NCI-H345 (cell line): ENCODE results near the gene BRAP.
"Not testable (repeated sequence)": the region's sequence is repeated elsewhere in the genome, so short reads cannot be mapped to it uniquely, and the experiment has no call there.

Source experiments
- DNase-seq: peaks from one replicate; lab custom pipeline; 2025; lab: John Stamatoyannopoulos, UW

Gene BRAP, protein sequence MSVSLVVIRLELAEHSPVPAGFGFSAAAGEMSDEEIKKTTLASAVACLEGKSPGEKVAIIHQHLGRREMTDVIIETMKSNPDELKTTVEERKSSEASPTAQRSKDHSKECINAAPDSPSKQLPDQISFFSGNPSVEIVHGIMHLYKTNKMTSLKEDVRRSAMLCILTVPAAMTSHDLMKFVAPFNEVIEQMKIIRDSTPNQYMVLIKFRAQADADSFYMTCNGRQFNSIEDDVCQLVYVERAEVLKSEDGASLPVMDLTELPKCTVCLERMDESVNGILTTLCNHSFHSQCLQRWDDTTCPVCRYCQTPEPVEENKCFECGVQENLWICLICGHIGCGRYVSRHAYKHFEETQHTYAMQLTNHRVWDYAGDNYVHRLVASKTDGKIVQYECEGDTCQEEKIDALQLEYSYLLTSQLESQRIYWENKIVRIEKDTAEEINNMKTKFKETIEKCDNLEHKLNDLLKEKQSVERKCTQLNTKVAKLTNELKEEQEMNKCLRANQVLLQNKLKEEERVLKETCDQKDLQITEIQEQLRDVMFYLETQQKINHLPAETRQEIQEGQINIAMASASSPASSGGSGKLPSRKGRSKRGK

DNA sequence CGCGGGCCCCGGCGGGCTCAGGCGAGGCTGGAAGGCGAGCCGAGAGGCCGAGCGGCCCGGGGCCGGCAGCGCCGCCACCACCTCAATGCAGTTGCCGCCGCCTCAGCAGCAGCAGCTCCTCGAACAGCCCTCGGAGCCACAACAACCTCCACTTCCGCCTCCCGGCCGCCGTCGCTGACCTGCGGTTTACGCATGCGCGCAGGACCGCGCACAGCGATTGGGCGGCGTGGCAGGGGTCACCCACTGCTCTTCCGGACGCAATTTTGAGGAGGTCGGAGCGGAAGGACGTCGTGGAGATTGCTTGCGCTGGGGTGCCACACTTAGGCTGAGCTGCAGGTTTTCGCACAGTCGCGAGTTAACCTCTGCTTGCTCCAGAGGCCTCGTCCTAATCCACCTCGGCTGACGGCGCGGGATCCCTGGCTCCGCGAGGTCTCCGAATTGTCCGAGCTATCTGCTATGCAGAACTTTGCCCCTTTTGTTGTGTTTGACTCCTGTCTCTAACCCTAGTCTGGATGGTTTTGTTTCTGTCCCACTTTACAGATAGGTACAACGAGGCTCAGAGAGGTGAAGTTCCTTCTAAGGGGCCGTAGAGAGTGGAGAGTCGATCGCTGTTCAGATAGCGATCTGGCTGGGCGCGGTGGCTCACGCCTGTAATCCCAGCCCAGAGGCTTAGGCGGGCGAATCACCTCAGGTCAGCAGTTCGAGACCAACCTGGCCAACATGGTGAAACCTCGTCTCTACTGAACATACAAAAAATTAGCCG lies at the start of gene BRAP, which contains the start of gene ACAD10:
Gene BRAP (minus strand): TSS at position 146 of the 763 bp plus-strand sequence. CDS start 164 bp downstream, outside the sequence.
Gene ACAD10 (plus strand): TSS at position 243 of the 763 bp plus-strand sequence. CDS start 6,657 bp downstream, outside the sequence.
- peak; percentile 90 for DNase-seq

- no peak for DNase-seq
These were observed 47.7 kb upstream of the BRAP start for GRCh38 chr12:111733340-111733915.

- DNase-seq = no peak
These were observed 47.0 kb upstream of the BRAP start for GRCh38 chr12:111732786-111733185.

DNA sequence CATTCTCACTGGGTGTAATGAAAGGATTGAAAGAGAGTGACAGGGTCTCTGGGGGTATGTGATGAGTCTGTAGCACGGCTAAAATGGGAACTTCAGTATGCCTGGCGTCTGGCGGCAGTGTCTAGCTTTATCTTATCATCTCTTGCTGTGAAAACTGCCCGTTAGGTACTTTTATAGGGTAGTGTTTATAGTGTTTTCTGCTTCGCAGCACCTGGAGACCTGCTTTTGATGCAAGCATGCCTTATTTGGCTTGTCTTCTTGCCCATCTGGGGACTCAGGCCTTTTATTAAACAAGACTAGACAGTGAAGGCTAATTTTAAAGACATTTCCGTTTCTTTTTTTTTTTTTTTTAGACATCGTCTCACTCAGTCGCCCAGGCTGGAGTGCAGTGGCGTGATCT lies 44.7 kb upstream of the BRAP start:
- no peak for DNase-seq

- DNase-seq = no peak
These were observed 43.0 kb upstream of the BRAP start for GRCh38 chr12:111728795-111729194.

DNA sequence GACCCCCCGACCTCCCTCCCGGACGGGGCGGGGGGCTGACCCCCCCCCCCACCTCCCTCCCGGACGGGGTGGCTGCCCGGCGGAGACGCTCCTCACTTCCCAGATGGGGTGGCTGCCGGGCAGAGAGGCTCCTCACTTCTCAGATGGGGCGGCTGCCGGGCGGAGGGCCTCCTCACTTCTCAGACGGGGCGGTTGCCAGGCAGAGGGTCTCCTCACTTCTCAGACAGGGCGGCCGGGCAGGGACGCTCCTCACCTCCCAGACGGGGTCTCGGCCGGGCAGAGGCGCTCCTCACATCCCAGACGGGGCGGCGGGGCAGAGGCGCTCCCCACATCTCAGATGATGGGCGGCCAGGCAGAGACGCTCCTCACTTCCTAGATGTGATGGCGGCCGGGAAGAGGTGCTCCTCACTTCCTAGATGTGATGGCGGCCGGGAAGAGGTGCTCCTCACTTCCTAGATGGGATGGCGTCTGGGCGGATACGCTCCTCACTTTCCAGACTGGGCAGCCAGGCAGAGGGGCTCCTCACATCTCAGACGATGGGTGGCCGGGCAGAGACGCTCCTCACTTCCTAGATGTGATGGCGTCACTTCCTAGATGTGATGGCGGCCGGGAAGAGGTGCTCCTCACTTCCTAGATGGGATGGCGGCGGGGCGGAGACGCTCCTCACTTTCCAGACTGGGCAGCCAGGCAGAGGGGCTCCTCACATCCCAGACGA lies 38.0 kb upstream of the BRAP start:
- DNase-seq = not testable (repeated sequence)

GRCh38 chr12:111720457-111720856 lies 34.7 kb upstream of the BRAP start:
- no peak for DNase-seq

DNA sequence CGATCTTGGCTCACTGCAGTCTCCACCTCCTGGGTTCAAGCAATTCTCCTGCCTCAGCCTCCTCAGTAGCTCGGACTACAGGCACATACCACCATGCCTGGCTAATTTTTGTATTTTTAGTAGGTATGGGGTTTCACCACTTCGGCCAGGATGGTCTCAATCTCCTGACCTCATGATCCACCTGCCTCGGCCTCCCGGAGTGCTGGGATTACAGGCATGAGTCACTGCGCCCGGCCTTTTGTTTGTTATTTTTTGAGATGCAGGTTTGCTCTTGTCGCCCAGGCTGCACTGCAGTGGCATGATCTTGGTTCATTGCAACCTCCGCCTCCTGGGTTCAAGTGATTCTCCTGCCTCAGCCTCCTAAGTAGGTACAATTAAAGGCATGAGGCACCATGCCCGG lies 33.6 kb upstream of the BRAP start:
- DNase-seq = not testable (repeated sequence)

GRCh38 chr12:111715279-111715678 lies 29.5 kb upstream of the BRAP start:
- no peak for DNase-seq

- no peak for DNase-seq
These were observed 20.4 kb upstream of the BRAP start for GRCh38 chr12:111706145-111706544.

GRCh38 chr12:111705672-111706071 lies 19.9 kb upstream of the BRAP start:
- no peak for DNase-seq

GRCh38 chr12:111699962-111700361 lies 14.2 kb upstream of the BRAP start:
- DNase-seq = no peak

DNA sequence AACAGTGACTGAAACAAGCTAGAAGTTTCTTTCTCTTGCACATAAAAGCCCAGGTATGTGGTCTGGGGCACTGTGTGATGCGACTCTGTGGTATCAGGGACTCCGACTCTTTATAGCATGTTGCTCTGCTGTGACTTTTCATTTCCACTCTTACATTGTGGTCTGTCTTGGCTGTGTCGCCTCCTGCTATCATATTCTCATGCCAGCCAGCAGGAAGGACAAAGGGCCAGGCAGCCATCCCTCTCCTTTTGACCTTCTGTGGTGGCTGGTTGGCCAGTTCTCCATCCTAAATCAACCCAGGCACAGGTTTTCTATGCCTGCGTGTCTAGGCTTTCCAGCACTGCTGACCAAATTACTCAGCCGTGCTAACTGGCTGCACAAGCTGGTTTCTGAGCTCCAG lies 8.1 kb upstream of the BRAP start:
- DNase-seq = no peak

GRCh38 chr12:111692575-111693210 lies 6.9 kb upstream of the BRAP start:
- no peak for DNase-seq

DNA sequence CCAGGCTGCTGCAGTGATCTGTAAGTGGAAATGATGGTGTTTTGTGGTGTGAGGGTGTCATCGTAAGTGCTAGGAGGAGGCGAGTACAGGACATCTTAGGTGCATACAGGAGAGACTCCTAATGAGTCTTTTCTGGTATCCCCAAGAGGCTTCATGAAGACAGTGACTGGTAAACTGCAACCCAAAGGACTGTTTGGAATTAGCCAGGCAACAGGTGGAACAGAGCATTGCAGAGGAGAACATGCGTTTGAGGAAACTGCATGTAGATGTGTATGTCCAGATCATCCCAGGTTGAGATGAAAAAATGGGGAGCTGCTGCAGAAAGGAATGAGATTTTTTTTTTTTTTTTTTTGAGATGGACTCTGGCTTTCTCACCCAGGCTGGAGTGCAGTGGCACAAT lies 5.5 kb upstream of the BRAP start:
- no peak for DNase-seq

GRCh38 chr12:111687952-111688351 lies 2.2 kb upstream of the BRAP start:
- DNase-seq = no peak

- DNase-seq = no peak
These were observed 1.5 kb upstream of the BRAP start for GRCh38 chr12:111687255-111687654.

DNA sequence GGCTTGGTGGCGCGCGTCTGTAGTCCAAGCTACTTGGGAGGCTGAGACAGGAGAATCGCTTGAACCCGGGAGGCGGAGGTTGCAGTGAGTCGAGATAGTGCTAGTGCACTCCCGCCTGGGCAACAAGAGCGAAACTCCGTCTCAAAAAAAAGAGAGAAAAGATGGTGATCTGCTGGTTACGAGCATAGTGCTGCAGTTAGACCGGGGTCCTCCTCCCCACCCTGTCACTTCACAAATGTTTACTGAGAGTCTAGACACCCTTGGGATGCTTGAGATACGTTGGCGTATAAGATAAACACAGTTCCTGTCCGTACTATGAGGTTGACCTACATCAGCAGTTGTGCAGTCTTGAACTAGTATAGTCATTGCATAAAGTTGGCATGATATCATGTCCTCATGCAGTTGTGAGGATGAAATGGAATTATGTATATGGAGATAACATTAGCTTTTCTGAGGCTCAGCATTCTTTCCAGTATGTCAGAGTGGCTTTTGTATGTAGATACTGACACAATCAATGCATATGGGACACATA lies 884 bp upstream of the BRAP start:
- DNase-seq = no peak

DNA sequence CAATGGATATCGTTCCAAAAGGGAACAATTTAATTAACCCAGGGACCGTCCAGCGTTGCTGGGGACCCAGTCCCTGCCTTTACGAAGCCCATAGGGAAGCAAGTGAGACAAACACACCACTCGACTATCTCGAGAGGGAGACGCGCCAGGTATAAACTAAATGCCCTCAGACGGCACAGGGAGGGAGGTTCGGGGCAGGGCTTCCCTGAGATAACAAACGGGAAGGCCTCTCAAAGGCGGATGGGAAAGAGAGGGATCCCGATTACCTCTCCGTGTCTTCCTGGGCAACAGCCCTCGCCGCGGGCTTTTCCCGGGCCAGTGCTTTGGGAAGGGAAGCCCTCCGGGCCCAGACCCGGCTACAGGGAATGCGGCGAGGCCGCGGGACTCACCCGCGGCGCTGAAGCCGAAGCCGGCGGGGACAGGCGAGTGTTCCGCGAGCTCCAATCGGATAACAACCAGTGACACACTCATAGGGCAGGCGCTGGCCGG lies 390 bp downstream of the BRAP start:
- DNase-seq = no peak

- not testable (repeated sequence) for DNase-seq
These were observed 1.1 kb downstream of the BRAP start for GRCh38 chr12:111684485-111685198.
